ENCODE measurements around the gene ADAMTS13.

- no peak for TF ChIP-seq ZFX (IDR thresholded peaks at IDR 0.05; ENCODE audit: borderline replicate concordance)
- no peak for TF ChIP-seq CTCF (IDR thresholded peaks at IDR 0.05)
Observed at GRCh38 chr9:133476941-133477340, 54.8 kb downstream of the ADAMTS13 start.

Data from 22Rv1 (cell line).